HT-29 (cell line): ENCODE data around the gene PRM2. TPM values are rescaled to one million over a fixed set of nuclear protein-coding genes. Genes with fewer than 3 reads are reported as not detected.

ENCODE experiments used
- DNase-seq: peaks from one replicate; pipeline ENCODE4 v3.0.0-alpha.2; 2015; ENCODE audit warnings: low spot score
- total RNA-seq: library from RNA; depleted of rRNA; stranded (reverse); fragments of >200 nt; shearing (Covaris generic); gene quantifications from 2 replicates; pipeline ENCODE4 v1.2.3, GENCODE V29; 2014; rRNA removed

PRM2 gene
- not detected in 2 replicates for total RNA-seq

GRCh38 chr16:11276143-11276895 lies at the start of gene PRM2:
PRM2 (minus strand) TSS chr16:11276480; CDS start chr16:11276370, 110 bp downstream.
- no peak for DNase-seq

GRCh38 chr16:11325404-11326083 lies 49.3 kb upstream of the PRM2 start:
- DNase-seq = no peak

- no peak for DNase-seq
Measured at GRCh38 chr16:11323551-11324336, 47.5 kb upstream of the PRM2 start.

- DNase-seq = no peak
Measured at GRCh38 chr16:11322823-11323222, 46.5 kb upstream of the PRM2 start.

- no peak for DNase-seq
Measured at GRCh38 chr16:11321662-11322061, 45.4 kb upstream of the PRM2 start.

- DNase-seq = no peak
Measured at GRCh38 chr16:11320170-11320569, 43.9 kb upstream of the PRM2 start.

GRCh38 chr16:11319529-11320146 lies 43.4 kb upstream of the PRM2 start:
- peak; percentile 33 for DNase-seq

- DNase-seq = no peak
Measured at GRCh38 chr16:11318817-11319216, 42.5 kb upstream of the PRM2 start.

- no peak for DNase-seq
Measured at GRCh38 chr16:11316331-11317015, 40.2 kb upstream of the PRM2 start.

- peak; percentile 11 for DNase-seq
Measured at GRCh38 chr16:11315510-11315909, 39.2 kb upstream of the PRM2 start.

- no peak for DNase-seq
Measured at GRCh38 chr16:11314309-11314894, 38.1 kb upstream of the PRM2 start.

- no peak for DNase-seq
Measured at GRCh38 chr16:11313493-11314308, 37.4 kb upstream of the PRM2 start.

- peak; percentile 54 for DNase-seq
Measured at GRCh38 chr16:11312718-11313492, 36.6 kb upstream of the PRM2 start.

- no peak for DNase-seq
Measured at GRCh38 chr16:11310997-11311561, 34.8 kb upstream of the PRM2 start.

- no peak for DNase-seq
Measured at GRCh38 chr16:11310634-11310977, 34.3 kb upstream of the PRM2 start.

- no peak for DNase-seq
Measured at GRCh38 chr16:11309895-11310633, 33.8 kb upstream of the PRM2 start.

GRCh38 chr16:11308493-11309283 lies 32.4 kb upstream of the PRM2 start:
- DNase-seq = no peak
